Astrocyte (in vitro differentiated cells and primary cell): Measurements from ENCODE around the gene RBMXL3.
"Not testable (repeated sequence)": the region's sequence is repeated elsewhere in the genome, so short reads cannot be mapped to it uniquely, and the experiment has no call there.

Experiments
- EZH2 ChIP-seq: IDR thresholded peaks from 2 replicates; pipeline ENCODE4 v1.6.1; 2012; ENCODE audit warnings: mild to moderate bottlenecking, low read length, inconsistent platforms; ENCODE audit not compliant: insufficient read depth
- TF ChIP-seq, protein P1 (sequence below): IDR thresholded peaks from 2 replicates; pipeline ENCODE4 v1.5.1; 2011; ENCODE audit warnings: low read depth, mild to moderate bottlenecking, inconsistent platforms, low read length, moderate library complexity; ENCODE audit not compliant: insufficient read depth

- TF ChIP-seq, protein P1, sequence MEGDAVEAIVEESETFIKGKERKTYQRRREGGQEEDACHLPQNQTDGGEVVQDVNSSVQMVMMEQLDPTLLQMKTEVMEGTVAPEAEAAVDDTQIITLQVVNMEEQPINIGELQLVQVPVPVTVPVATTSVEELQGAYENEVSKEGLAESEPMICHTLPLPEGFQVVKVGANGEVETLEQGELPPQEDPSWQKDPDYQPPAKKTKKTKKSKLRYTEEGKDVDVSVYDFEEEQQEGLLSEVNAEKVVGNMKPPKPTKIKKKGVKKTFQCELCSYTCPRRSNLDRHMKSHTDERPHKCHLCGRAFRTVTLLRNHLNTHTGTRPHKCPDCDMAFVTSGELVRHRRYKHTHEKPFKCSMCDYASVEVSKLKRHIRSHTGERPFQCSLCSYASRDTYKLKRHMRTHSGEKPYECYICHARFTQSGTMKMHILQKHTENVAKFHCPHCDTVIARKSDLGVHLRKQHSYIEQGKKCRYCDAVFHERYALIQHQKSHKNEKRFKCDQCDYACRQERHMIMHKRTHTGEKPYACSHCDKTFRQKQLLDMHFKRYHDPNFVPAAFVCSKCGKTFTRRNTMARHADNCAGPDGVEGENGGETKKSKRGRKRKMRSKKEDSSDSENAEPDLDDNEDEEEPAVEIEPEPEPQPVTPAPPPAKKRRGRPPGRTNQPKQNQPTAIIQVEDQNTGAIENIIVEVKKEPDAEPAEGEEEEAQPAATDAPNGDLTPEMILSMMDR = not testable (repeated sequence)
- TF ChIP-seq EZH2 = not testable (repeated sequence)
Measured at GRCh38 chrX:115217346-115217745, 28.1 kb downstream of the RBMXL3 start.
